B cell (primary cell): Measurements from ENCODE around the gene FASLG.

ENCODE experiments used
- CTCF ChIP-seq: fragments of 200-600 bp; IDR thresholded peaks from one replicate; pipeline ENCODE4 v1.8.0; 2022; ENCODE audit warnings: antibody characterized with exemption, mild to moderate bottlenecking
- EZH2 ChIP-seq: IDR thresholded peaks from 2 replicates; pipeline ENCODE4 v1.6.1; 2012; ENCODE audit warnings: borderline replicate concordance, low read depth, mild to moderate bottlenecking, moderate library complexity, low read length; ENCODE audit not compliant: insufficient read depth, poor library complexity, severe bottlenecking

- TF ChIP-seq CTCF (no peak), EZH2 (no peak)
Measured at GRCh38 chr1:172630868-172631267, 28.0 kb upstream of the FASLG start.
